GM11168 (cell line): ENCODE measurements around the gene SLC25A42.

Source experiments
- in situ Hi-C: fragments of 300-500 bp; cut with MboI; formaldehyde crosslinking; loops from one replicate; pipeline ENCODE4 v1.12.0; 2022; ENCODE audit warnings: low sequenced_read_pairs; ENCODE audit not compliant: unreplicated experiment

The SLC25A42 gene

DNA sequence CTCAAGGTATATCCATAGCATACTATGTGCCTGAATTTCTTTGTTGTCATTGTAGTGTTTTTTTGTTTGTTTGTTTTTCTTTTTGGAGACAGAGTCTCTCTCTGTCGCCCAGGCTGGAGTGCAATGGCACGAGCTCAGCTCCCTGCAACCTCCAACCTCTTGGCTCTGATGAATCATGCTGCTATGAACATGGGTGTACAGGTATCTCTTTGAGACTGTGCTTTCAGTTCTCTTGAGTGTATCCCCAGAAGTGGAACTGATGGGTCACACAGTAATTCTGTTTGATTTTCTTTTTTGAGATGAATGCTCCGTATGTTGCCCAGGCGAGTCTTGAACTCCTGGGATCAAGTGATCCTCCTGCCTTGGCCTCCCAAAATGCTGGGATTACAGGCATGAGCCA is 13.7 kb upstream of the SLC25A42 start:
- in situ Hi-C loops, result loop anchor here (10.0 kb wide), 1 partner anchor 65 kb away; no protein-coding TSS in a partner anchor

GRCh38 chr19:19050731-19051130 is 13.1 kb upstream of the SLC25A42 start:
- in situ Hi-C loops, result loop anchor here (10.0 kb wide), 1 partner anchor 64 kb away; no protein-coding TSS in a partner anchor

DNA sequence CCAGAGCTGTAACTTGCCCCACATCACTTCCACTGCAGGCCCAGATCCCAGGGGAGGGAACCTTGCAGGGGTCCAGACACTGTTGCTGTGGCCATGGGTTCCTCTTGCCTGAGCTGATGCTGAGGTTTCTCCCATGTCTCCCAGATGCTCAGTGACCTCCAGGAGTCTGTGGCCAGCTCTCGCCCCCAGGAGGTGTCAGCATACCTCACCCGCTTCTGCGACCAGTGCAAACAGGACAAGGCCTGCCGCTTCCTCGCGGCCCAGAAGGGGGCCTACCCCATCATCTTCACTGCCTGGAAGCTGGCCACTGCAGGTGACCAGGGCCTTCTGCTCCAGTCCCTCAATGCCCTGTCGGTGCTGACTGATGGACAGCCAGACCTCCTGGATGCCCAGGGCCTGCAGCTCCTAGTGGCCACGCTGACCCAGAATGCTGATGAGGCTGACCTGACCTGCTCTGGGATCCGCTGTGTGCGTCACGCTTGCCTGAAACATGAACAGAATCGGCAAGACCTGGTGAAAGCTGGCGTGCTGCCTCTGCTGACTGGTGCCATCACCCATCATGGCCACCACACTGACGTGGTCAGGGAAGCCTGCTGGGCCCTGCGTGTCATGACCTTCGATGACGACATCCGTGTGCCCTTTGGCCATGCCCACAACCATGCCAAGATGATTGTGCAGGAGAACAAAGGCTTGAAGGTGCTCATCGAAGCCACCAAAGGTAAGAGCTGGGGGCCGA is 12.1 kb upstream of the SLC25A42 start:
- in situ Hi-C loops, result loop anchor here (10.0 kb wide), 1 partner anchor 63 kb away; no protein-coding TSS in a partner anchor

GRCh38 chr19:19052921-19053320 is 10.9 kb upstream of the SLC25A42 start:
- in situ Hi-C loops, result loop anchor here (10.0 kb wide), 1 partner anchor 62 kb away; no protein-coding TSS in a partner anchor

GRCh38 chr19:19053508-19054314 is 10.1 kb upstream of the SLC25A42 start:
- in situ Hi-C loops, result loop anchor here (10.0 kb wide), 1 partner anchor 61 kb away; no protein-coding TSS in a partner anchor

- in situ Hi-C loops, result loop anchor here (10.0 kb wide), 1 partner anchor 60 kb away; no protein-coding TSS in a partner anchor
Observed at GRCh38 chr19:19054315-19054938, 9.4 kb upstream of the SLC25A42 start.

DNA sequence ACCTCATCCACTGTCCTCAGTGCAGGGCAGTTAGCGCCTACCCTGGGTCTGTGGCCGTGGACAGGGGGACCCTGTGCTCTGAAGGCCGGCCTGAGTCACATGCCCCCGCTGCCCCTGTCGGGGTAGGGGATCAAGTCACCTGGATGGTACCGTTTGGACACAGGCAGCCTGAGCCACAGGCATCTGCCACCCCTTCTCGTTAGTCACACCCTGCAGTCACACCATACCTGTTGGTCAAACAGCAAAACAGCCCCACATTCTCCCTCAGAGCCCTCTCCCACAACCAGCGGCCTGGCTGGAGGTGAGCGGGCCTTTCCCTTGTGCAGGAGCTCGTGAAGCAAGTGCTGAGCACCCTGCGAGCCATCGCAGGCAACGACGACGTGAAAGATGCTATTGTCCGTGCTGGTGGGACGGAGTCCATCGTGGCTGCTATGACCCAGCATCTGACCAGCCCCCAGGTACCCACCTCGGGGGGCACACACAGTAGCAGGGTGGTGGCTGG is 8.8 kb upstream of the SLC25A42 start:
- in situ Hi-C loops, result loop anchor here (10.0 kb wide), 1 partner anchor 60 kb away; no protein-coding TSS in a partner anchor

DNA sequence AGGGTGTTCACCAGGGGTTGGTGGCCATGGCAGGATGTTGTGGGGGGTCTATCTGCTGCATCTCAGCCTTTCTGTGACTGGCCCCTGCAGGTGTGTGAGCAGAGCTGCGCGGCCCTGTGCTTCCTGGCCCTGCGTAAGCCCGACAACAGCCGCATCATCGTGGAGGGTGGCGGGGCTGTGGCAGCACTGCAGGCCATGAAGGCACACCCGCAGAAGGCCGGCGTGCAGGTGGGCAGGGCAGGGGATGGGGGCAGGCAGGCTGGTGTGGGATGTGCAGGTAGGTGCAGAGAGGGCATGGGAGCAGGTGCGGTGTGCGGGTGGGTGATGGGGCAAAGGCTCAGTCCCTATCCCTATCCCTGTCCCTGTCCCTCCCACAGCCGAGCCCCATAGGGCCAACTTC is 8.1 kb upstream of the SLC25A42 start:
- in situ Hi-C loops, result loop anchor here (10.0 kb wide), 1 partner anchor 59 kb away; no protein-coding TSS in a partner anchor

DNA sequence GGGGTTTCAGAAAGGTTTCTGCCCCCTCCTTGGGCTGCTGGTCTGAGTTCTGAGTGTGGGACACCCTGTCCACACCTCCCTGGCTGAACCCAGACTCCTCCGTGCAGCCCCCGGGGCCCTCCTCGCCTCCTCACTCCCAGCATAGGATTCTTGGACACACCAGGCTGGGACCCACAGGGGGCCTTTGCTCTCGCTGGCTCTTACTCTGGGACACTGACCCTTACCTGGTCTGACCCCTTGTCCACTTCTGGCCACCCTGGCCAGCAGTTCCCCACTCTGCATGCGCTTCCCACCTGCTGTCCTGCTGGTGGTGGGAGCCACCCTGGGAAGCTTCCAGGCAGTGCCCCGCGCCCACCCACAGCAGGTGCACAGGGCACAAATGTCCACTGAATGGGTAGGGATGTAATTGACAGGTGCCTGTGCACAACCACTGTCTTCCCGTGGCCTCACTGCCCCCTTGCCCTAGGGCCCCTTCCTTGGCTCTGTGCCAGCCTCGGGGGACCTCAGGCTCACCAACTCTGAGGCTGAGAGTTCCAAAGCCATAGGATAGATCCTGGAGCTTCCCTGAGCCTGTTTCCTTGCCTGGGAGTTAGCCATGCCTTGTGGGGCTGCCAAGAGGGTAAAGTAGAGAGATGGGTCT is 7.0 kb upstream of the SLC25A42 start:
- in situ Hi-C loops, result loop anchor here (10.0 kb wide), 1 partner anchor 58 kb away; no protein-coding TSS in a partner anchor

DNA sequence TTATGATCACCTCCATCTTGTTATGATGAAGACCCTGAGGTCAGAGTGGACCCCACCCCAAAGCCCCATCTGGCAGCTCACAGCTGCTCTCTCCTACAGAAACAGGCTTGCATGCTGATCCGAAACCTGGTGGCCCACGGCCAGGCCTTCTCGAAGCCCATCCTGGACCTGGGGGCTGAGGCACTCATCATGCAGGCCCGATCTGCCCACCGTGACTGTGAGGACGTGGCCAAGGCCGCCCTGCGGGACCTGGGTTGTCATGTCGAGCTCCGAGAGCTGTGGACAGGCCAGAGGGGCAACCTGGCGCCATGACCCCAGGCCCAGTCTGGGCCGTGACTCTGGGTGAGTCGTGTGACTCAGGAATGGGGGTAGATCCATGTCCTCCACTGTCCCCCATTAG is 6.5 kb upstream of the SLC25A42 start:
- in situ Hi-C loops, result loop anchor here (10.0 kb wide), 1 partner anchor 57 kb away; no protein-coding TSS in a partner anchor

- in situ Hi-C loops, result loop anchor here (10.0 kb wide), 1 partner anchor 57 kb away; no protein-coding TSS in a partner anchor
Observed at GRCh38 chr19:19057720-19058119, 6.1 kb upstream of the SLC25A42 start.

- in situ Hi-C loops, result loop anchor here (10.0 kb wide), 1 partner anchor 56 kb away; no protein-coding TSS in a partner anchor
Observed at GRCh38 chr19:19059018-19059836, 4.6 kb upstream of the SLC25A42 start.

DNA sequence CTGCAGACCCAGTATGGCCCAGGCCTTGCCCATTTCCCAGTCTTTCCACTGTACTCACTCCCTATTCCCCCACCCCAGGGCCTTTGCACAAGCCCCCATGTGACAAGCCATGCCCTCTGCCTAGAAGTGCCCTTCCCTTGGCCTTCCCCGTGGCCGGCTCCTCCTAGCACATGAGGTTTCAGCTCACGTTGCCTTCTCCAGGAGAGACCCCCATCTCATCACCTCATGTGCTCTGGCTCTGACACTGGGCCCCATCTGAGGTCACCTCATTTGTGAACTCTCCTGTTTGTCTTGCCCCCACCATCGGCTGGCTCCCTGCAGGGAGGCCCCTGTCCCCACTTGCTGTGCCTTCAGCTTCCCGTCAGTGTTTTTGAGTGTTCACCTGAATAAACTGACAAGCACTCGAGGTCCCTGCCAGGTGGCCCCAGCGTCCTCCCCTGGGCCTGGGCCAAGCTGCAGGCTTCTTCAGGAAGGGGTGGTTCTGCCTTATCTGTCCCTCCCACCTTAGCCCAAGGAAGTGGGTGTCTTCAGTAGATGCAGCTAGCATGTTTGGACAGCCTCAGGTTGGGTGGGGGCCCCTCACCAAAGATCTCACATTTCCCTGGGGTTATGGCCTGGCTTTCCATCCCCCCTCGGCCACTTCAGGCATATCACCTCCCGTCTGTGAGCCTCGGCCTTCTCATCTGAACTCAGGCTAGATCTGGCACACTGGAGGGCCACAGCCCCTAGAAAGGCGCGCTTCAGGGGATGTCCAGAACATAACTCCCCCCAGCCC is 3.8 kb upstream of the SLC25A42 start:
- in situ Hi-C loops, result loop anchor here (5.0 to 10.0 kb wide), 2 partner anchors 55 to 77 kb away; partner anchors contain the start of gene TMEM161A

GRCh38 chr19:19061506-19061905 is 2.3 kb upstream of the SLC25A42 start:
- in situ Hi-C loops, result loop anchor here (5.0 kb wide), 1 partner anchor 76 kb away; the partner anchor contains the start of gene TMEM161A

GRCh38 chr19:19062454-19063182 is 1.2 kb upstream of the SLC25A42 start:
- in situ Hi-C loops, result loop anchor here (5.0 kb wide), 1 partner anchor 75 kb away; the partner anchor contains the start of gene TMEM161A

GRCh38 chr19:19064098-19064722 is 416 bp downstream of the SLC25A42 start:
- in situ Hi-C loops, result loop anchor here (5.0 kb wide), 1 partner anchor 73 kb away; the partner anchor contains the start of gene TMEM161A
